Fibroblast of pulmonary artery (primary cell): ENCODE data around the gene ABCA13.

Experiments
- DNase-seq: peaks from one replicate; pipeline ENCODE4 v3.0.0-alpha.2; 2010; ENCODE audit warnings: low read depth
- H3K4me3 ChIP-seq: replicated peaks from 2 replicates; pipeline ENCODE4 v1.5.1; 2011; ENCODE audit warnings: low read depth, mild to moderate bottlenecking, control low read depth, low read length, moderate library complexity
- TF ChIP-seq, protein P1 (sequence below): IDR thresholded peaks from 2 replicates; pipeline ENCODE4 v1.5.1; 2011; ENCODE audit warnings: mild to moderate bottlenecking, control low read depth, low read length, inconsistent platforms; ENCODE audit errors: missing control alignments

The ABCA13 gene

DNA sequence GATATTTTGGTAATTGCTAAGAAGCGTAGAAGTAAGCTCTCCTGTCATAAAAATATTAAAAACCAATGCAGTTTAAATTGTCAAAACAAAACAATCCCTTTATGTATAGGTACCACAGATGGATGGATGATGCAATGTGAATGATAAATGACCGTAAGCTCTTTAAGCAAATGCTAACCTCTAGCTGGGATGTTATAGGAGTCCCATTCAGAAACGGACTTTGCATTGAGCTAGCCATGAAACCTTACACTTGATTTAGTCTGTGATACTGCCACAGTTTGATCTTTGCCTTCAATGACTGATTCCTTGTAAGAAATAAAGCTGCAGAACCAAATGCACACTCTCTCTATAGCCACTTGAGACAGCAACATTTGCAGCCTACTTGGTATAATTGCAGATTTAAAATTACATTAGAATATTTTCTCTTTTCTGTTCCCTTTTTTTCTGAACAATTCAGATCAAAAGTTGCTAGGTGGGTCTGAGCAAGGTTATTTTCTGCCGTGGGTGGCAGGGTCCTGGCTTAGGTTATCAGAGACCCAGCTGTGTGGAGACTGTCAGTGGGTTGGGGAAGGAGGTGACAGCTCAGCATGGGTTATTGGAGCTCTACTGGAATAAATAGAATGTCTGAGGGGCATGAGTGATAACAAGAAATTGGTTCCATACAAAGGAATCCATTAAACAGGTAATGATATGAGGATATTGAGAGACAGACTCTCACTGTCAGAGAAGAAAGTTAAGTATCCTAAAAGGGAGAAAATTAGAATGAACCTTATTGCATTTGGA lies 494.3 kb downstream of the ABCA13 start:
- DNase-seq: no peak
- H3K4me3 ChIP-seq: no peak overlapping the region
- TF ChIP-seq, protein P1, sequence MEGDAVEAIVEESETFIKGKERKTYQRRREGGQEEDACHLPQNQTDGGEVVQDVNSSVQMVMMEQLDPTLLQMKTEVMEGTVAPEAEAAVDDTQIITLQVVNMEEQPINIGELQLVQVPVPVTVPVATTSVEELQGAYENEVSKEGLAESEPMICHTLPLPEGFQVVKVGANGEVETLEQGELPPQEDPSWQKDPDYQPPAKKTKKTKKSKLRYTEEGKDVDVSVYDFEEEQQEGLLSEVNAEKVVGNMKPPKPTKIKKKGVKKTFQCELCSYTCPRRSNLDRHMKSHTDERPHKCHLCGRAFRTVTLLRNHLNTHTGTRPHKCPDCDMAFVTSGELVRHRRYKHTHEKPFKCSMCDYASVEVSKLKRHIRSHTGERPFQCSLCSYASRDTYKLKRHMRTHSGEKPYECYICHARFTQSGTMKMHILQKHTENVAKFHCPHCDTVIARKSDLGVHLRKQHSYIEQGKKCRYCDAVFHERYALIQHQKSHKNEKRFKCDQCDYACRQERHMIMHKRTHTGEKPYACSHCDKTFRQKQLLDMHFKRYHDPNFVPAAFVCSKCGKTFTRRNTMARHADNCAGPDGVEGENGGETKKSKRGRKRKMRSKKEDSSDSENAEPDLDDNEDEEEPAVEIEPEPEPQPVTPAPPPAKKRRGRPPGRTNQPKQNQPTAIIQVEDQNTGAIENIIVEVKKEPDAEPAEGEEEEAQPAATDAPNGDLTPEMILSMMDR: no peak

DNA sequence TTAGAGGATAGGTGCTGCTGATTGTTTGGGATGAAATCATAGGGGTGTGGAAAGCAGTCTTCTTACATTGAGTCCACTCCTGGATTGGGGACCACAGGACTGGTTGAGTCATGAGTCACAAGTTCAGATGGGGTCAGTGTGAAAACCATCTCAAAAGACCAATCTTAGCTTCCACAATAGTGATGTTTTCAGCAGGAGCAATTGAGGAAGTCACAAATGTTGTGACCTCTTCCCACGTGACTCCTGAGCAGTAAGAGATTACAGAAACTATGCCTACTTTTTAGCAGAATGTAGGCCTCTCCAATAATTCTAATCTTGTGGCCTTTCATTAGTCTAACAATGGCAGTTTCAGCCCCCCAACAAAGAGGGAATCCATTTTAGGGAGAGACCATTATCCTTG lies 496.1 kb downstream of the ABCA13 start:
- no peak for DNase-seq
- no peak overlapping the region for H3K4me3 ChIP-seq
- TF ChIP-seq, protein P1: no peak

DNA sequence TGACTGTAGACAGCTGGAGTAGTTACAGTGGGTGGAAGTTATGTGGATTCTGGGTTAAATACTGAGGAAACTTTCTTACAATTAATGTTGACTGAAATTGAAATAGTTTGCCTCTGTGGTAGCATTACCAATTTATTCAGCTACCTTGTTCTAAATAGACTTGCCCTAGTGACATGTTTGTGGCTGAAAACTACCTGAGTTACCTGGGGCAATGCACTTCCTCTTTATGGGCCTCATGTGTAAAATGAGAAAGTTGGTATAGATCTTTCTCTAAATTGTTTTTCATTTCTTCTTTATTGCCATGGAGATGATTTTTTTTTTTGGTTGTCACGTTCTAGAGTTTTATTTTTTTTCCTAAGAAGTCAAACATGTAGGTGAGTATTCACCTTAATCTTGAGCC lies 500.4 kb downstream of the ABCA13 start:
- TF ChIP-seq, protein P1: no peak
- H3K4me3 ChIP-seq: no peak overlapping the region
- no peak for DNase-seq

GRCh38 chr7:48681006-48681405 lies 509.7 kb downstream of the ABCA13 start:
- no peak overlapping the region for H3K4me3 ChIP-seq
- TF ChIP-seq, protein P1: no peak
- no peak for DNase-seq

GRCh38 chr7:48691788-48692187 lies 520.5 kb downstream of the ABCA13 start:
- no peak overlapping the region for H3K4me3 ChIP-seq
- DNase-seq: no peak
- TF ChIP-seq, protein P1: no peak
